Glutamatergic neuron (in vitro differentiated cells): Measurements from ENCODE around the gene RPL15. TPM values are rescaled to one million over a fixed set of nuclear protein-coding genes. Genes with fewer than 3 reads are reported as not detected.

Experiments
- DNase-seq: peaks from one replicate; pipeline ENCODE4 v3.0.0; 2022
- H3K27ac Mint-ChIP-seq: one replicate; pipeline ENCODE4 v1.8.0; 2020; ENCODE audit warnings: mild to moderate bottlenecking, mixed read lengths, inconsistent platforms; ENCODE audit not compliant: unreplicated experiment
- H3K27me3 Mint-ChIP-seq: one replicate; pipeline ENCODE4 v1.8.0; 2020; ENCODE audit warnings: mild to moderate bottlenecking, moderate library complexity, mixed read lengths, inconsistent platforms; ENCODE audit not compliant: unreplicated experiment
- H3K36me3 Mint-ChIP-seq: one replicate; pipeline ENCODE4 v1.8.0; 2020; ENCODE audit warnings: mild to moderate bottlenecking, mixed read lengths, inconsistent platforms; ENCODE audit not compliant: unreplicated experiment
- H3K4me1 Mint-ChIP-seq: one replicate; pipeline ENCODE4 v1.8.0; 2020; ENCODE audit warnings: mild to moderate bottlenecking, low read depth, mixed read lengths, inconsistent platforms; ENCODE audit not compliant: unreplicated experiment
- H3K4me3 Mint-ChIP-seq: one replicate; pipeline ENCODE4 v1.8.0; 2020; ENCODE audit warnings: mild to moderate bottlenecking, mixed read lengths, inconsistent platforms; ENCODE audit not compliant: unreplicated experiment
- H3K9me3 Mint-ChIP-seq: one replicate; pipeline ENCODE4 v1.8.0; 2020; ENCODE audit warnings: mild to moderate bottlenecking, moderate library complexity, mixed read lengths, inconsistent platforms; ENCODE audit not compliant: unreplicated experiment
- CTCF ChIP-seq: fragments of 200-600 bp; sonication (generic); IDR thresholded peaks from one replicate; pipeline ENCODE4 v1.5.0; 2021; ENCODE audit not compliant: partially characterized antibody, unreplicated experiment
- total RNA-seq: library from RNA; stranded (reverse); fragmentation: NEBNext Ultra II Directional; extraction: Animal tissue kit (Norgen Biotek cat#: 25700); gene quantifications from one replicate; pipeline ENCODE4 v1.2.1, GENCODE V29; 2021; ENCODE audit not compliant: unreplicated experiment

Gene RPL15
- total RNA-seq, 1 donor from 2014 or later, result 1,377 TPM

- no peak for DNase-seq
- Mint-ChIP-seq H3K36me3 (no peaks in the 10 kb centered on the region), H3K9me3 (no peaks in the 10 kb centered on the region), H3K4me1 (no peaks in the 10 kb centered on the region), H3K27me3 (no peaks in the 10 kb centered on the region), H3K4me3 (no peak overlapping the region), H3K27ac (no peak overlapping the region)
- no peak for TF ChIP-seq CTCF
Measured at GRCh38 chr3:23928524-23928923, 11.6 kb downstream of the RPL15 start.

GRCh38 chr3:23931597-23931996 is 14.7 kb downstream of the RPL15 start:
- H3K27me3 Mint-ChIP-seq, result no peaks in the 10 kb centered on the region
- no peak overlapping the region for H3K4me3 Mint-ChIP-seq
- no peak overlapping the region for H3K27ac Mint-ChIP-seq
- TF ChIP-seq CTCF, result no peak
- no peak for DNase-seq
- no peaks in the 10 kb centered on the region for H3K9me3 Mint-ChIP-seq
- H3K4me1 Mint-ChIP-seq, result no peaks in the 10 kb centered on the region
- H3K36me3 Mint-ChIP-seq, result no peaks in the 10 kb centered on the region

- DNase-seq, result no peak
- no peak for TF ChIP-seq CTCF
- no peaks in the 10 kb centered on the region for H3K27me3 Mint-ChIP-seq
- no peaks in the 10 kb centered on the region for H3K36me3 Mint-ChIP-seq
- H3K4me3 Mint-ChIP-seq, result no peak overlapping the region
- H3K27ac Mint-ChIP-seq, result no peak overlapping the region
- H3K9me3 Mint-ChIP-seq, result peaks cover 2% of the 10 kb centered on the region
- H3K4me1 Mint-ChIP-seq, result no peaks in the 10 kb centered on the region
Measured at GRCh38 chr3:23932571-23932970, 15.6 kb downstream of the RPL15 start.

GRCh38 chr3:23934253-23934652 is 17.3 kb downstream of the RPL15 start:
- DNase-seq, result no peak
- H3K27ac Mint-ChIP-seq, result no peak overlapping the region
- no peak for TF ChIP-seq CTCF
- H3K9me3 Mint-ChIP-seq, result peaks cover 2% of the 10 kb centered on the region
- no peaks in the 10 kb centered on the region for H3K36me3 Mint-ChIP-seq
- H3K4me3 Mint-ChIP-seq, result no peak overlapping the region
- H3K27me3 Mint-ChIP-seq, result no peaks in the 10 kb centered on the region
- no peaks in the 10 kb centered on the region for H3K4me1 Mint-ChIP-seq

DNA sequence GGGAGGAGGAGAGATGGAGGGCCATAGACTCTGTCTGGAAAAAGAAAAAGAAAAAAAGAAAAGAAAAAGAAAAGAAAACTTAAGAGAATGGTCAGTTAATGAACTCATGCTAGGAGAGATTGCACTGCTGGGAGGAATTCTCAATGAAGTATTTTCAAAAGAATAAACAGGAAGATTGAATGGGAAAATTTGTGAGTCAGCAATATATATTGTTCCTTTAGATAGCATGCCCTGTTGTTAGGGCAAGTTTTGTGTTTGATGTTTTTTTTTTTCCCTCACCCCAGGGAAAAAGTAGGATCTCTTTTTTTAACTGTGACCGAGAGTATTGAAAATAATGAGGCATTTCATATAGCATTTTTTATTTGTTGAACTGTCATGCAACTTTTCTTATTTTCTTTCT is 20.4 kb downstream of the RPL15 start:
- peaks cover 2% of the 10 kb centered on the region for H3K9me3 Mint-ChIP-seq
- DNase-seq, result no peak
- no peaks in the 10 kb centered on the region for H3K36me3 Mint-ChIP-seq
- no peaks in the 10 kb centered on the region for H3K27me3 Mint-ChIP-seq
- no peaks in the 10 kb centered on the region for H3K4me1 Mint-ChIP-seq
- no peak overlapping the region for H3K4me3 Mint-ChIP-seq
- TF ChIP-seq CTCF, result no peak
- no peak overlapping the region for H3K27ac Mint-ChIP-seq
